Measurements from ENCODE around the gene KLHL17. TPM values are rescaled to one million over a fixed set of nuclear protein-coding genes. Genes with fewer than 3 reads are reported as not detected.
A peak's percentile ranks its signal among the peaks of the same experiment; 100 is the strongest.
"Not testable (repeated sequence)": the region's sequence is repeated elsewhere in the genome, so short reads cannot be mapped to it uniquely, and the experiment has no call there.

KLHL17 gene
- total RNA-seq, 2 donors from 2014 or later: 9.9 to 13.1 TPM

DNA sequence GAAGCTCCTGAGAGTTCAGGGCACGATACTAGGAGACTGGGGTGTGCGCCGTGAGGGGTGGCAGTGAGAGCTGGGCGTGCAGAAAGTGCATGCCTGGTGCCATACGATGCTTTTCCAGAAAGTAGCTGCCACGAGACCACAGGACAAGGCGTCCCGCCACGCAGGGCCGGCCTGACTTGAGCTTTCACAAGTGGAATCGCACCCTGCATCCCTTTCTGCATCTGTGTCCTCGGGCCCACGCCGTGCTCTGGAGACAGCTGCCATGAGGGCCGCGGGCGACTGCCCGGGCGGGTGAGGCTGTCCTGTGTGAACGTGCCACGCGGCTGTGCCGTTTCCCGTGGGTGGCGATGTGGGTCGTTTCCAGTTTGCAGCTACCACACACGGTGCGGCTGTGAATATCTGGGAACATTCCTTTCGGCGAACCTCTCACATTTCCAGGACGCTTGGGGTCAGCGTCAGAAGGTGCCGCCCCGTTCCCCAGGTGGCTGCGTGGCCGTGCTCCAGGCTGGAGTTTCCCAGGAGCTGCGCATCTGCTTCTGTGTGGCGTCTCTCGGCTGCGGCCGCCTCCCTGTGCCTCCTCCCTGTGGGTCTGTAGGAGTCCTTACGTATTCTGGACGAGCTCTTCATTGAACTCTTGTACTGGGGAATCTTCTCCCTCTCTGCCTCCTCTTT, 22.5 kb downstream of the KLHL17 start:
- no peak for DNase-seq
- intact Hi-C loops (cut with DNase I, micrococcal nuclease): loop anchor here (5.0 to 10.0 kb wide), 2 partner anchors 82 to 84 kb away; no protein-coding TSS in a partner anchor
- ATAC-seq: no peak

DNA sequence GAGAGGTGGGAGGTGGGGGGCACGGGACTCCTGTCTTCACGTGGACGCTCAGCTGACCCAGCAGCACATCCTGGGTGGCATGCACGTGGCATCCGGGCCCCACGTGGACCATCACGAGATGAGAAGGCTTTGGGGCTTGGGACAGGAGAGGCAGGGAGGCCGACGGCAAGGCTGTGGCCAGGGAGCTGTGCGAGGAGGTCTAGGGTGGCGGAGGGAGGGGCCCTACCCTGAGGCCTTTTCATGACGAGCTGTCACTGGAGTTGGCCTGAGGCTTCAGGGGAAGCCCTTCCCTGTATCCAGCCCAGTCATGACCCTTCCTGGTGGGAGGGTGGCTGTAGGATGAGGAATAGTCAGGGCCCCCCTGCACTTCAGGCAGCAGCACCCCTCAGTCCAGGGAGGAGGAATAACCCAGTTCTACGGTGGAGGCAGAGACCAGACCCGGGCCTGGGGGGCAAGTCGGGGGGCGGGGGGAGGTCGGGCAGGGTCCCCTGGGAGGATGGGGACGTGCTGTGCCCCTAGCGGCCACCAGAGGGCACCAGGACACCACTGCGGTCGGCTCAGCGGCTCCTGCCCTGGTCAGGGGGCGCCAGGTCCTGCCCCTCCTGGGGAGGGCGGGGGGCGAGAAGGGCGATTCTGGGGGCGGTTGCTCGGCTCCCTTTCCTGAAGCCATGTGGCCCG, 23.6 kb downstream of the KLHL17 start:
- intact Hi-C loops (cut with DNase I, micrococcal nuclease): loop anchor here (5.0 to 10.0 kb wide), 2 partner anchors 81 to 83 kb away; no protein-coding TSS in a partner anchor
- DNase-seq (peak in 1 of 2 donors; percentile 61), ATAC-seq (peak; percentile 73)

DNA sequence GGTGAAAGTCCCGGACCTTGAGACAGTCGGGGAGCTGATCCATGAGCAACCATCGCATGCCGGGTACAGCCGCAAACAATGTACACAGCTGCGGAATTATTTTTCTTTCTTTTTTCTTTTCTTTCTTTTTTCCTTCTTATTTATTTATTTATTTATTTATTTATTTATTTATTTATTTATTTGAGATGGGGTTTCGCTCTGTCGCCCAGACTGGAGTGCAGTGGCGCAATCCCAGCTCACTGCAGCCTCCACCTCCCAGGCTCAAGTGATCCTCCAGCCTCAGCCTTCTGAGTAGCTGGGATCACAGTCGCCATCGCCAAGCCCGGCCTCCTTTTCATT, 24.1 kb downstream of the KLHL17 start:
- ATAC-seq: peak; percentile 30
- intact Hi-C loops (cut with DNase I, micrococcal nuclease): loop anchor here (5.0 to 10.0 kb wide), 2 partner anchors 80 to 83 kb away; no protein-coding TSS in a partner anchor

DNA sequence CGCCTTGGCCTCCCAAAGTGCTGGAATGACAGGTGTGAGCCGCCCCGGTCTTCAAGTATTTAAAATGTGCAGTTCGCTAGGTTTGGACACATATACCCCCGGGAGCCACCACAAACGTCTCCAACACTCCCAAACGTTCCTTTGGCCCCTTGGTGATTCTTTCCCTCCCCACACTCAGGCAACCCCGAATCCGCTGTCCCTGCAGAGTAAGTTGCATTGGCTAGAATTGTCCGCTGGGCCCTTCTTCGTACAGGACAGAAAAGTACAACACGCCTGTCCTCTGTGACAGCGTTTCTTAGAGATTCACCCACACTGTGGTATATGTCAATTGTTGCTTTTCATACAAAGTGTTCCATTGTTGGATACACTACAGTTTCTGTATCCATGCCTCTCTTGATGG, 24.7 kb downstream of the KLHL17 start:
- no peak for ATAC-seq
- DNase-seq: no peak
- intact Hi-C loops (cut with DNase I, micrococcal nuclease): loop anchor here in 1 of 2 donors (10.0 kb wide), 1 partner anchor 80 kb away; no protein-coding TSS in a partner anchor

More for the DNA sequence above, 24.1 kb downstream of the KLHL17 start:
- DNase-seq: no peak

DNA sequence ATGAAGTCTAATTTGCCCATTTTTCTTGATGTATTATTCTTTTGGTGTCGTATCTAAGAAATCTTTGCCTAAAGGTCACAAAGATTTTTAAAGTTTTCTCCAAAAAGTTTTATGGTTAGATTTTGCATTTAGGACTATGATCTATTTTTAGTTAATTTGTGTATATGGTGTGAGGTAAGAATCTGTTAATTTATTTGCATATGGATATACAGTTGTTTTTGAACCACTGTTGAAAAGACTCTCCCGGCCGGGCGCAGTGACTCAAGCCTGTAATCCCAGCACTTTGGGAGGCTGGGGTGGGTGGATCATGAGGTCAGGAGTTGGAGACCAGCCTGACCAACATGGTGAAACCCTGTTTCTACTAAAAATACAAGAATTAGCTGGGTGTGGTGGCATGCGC, 27.7 kb downstream of the KLHL17 start:
- DNase-seq, ATAC-seq: not testable (repeated sequence)
- intact Hi-C loops (cut with DNase I, micrococcal nuclease): loop anchor here in 1 of 2 donors (10.0 kb wide), 1 partner anchor 77 kb away; no protein-coding TSS in a partner anchor

DNA sequence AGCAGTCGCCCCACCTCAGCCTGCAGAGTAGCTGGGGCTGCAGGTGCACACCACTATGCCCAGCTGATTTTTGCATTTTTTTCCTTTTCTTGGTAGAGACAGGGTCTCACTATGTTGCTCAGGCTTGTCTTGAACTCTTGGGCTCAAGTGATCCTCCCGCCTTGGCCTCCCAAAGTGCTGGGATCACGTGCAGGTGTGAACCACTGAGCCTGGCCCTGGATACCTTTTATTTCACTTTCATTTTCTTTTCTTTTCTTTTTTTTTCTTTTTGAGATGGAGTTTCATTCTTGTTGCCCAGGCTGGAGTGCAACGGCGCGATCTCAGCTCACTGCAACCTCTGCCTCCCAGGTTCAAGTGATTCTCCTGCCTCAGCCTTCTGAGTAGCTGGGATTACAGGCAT, 30.9 kb downstream of the KLHL17 start:
- intact Hi-C loops (cut with DNase I, micrococcal nuclease); DNase-seq; ATAC-seq: not testable (repeated sequence)

DNA sequence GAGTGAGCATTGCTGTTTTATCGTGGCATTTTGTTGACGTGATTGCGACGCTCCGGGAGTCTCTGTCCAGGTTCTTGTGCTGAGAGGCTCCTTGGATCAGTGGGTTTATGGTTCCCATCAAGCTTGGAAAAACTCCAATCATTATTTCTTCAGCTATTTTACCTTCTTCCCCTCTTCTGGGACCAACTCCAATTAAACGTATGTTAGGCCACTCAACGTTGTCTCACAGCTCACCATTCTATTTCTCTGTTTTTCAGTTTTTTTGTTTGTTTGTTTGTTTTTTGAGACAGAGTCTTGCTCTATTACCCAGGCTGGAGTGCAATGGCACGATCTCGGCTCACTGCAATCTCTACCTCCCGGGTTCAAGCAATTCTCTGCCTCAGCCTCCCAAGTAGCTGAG, 31.5 kb downstream of the KLHL17 start:
- ATAC-seq: no peak
- intact Hi-C loops (cut with DNase I, micrococcal nuclease): no loop called here
- no peak for DNase-seq

DNA sequence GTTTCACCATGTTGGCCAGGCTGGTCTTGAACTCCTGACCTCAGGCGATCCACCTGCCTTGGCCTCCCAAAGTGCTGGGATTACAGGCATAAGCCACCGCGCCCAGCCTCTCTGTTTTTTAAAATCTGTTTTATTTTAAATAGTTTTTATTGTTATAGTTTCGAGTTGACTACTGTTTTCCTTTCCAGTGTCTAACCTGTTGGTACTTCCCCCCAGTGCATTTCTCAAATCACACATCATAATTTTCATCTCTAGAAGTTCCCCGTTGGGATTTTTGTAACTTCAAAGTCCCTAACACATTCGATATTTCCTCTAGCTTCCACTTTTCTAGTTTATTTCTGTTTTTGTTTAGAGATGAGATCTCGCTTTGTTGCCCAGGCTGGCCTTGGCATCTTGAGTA, 32.0 kb downstream of the KLHL17 start:
- intact Hi-C loops (cut with DNase I, micrococcal nuclease): no loop called here
- DNase-seq: no peak
- no peak for ATAC-seq

DNA sequence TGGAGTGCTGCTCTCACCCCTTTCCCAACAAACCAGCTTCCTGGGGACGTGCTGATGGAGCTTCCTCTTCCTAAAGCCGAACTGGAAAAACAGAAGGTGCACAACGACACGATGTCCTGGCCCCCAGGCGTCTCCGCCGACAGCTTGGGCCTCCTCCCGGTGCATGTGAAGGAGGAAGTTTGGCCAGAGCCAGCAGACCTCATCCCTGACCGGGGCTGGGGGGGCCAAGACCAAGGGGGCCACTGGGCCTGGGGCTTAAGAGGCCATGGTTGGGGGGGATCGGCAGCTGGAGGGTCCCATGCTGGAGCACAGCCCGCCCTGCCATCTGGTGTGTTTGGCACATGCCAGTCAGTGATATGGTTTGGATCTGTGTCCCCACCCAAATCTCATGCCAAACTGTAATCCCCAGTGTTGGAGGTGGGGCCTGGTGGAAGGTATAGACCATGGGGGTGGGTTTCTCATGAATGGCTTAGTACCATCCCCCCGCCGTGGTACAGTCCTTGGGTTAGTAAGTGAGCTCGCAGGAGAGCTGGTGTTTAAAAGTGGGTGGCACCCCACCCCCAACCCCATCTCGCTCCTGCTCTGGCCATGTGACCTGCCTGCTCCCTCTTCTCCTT, 33.1 kb downstream of the KLHL17 start:
- intact Hi-C loops (cut with DNase I, micrococcal nuclease): no loop called here
- no peak for DNase-seq
- no peak for ATAC-seq

DNA sequence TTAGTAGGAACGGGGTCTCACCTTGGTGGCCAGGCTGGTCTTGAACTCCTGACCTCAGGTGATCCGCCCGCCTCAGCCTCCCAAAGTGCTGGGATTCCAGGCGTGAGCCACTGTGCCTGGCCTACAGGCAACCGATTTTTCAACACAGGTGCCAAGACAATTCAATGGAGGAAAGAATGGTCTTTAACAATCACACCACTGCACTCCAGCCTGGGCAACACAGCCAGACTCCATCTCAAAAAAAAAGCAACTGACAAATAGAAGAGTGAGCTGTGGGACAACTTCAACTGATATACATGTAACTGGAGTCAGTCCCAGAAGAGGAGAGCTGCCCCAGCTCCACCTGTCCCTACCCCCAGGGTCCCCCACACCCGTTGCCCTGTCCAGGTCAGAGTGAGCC, 34.2 kb downstream of the KLHL17 start:
- ATAC-seq; intact Hi-C loops (cut with DNase I, micrococcal nuclease); DNase-seq: not testable (repeated sequence)

DNA sequence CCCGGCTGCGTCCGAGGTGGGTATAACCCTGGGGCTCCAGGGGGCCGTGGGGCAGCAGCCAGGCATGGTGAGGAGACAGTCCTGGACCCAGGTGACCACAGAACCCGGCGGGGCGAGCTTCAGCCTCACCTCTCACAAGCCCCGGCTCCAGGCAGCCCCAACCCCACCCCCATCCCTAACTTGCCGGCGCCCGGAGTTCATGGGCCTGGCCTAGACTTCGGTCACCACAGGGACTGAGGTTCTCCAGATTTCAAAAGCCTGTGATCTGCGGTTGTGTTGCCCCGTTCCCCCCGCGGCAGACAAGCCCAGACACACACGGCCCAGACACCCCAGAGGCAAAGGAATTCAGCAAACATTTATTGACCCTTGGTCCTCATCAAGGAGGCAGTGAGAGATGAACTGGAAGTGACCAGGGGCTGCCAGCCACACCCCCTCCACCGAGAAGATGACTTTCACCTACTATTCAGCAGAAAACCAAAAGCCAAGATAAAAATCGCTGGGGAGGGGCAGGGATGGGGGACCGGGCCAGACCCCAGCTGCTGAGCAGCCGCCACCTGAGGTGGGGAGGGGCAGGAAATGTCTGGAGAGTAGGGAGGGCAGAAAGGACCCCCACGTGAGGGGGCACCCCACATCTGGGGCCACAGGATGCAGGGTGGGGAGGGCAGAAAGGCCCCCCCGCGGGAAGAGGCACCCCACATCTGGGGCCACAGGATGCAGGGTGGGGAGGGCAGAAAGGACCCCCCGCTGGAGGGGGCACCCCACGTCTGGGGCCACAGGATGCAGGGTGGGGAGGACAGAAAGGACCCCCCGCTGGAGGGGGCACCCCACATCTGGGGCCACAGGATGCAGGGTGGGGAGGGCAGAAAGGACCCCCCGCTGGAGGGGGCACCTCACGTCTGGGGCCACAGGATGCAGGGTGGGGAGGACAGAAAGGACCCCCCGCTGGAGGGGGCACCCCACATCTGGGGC, 35.6 kb downstream of the KLHL17 start:
- DNase-seq (no peak), ATAC-seq (no peak)
- intact Hi-C loops (cut with DNase I, micrococcal nuclease): no loop called here

DNA sequence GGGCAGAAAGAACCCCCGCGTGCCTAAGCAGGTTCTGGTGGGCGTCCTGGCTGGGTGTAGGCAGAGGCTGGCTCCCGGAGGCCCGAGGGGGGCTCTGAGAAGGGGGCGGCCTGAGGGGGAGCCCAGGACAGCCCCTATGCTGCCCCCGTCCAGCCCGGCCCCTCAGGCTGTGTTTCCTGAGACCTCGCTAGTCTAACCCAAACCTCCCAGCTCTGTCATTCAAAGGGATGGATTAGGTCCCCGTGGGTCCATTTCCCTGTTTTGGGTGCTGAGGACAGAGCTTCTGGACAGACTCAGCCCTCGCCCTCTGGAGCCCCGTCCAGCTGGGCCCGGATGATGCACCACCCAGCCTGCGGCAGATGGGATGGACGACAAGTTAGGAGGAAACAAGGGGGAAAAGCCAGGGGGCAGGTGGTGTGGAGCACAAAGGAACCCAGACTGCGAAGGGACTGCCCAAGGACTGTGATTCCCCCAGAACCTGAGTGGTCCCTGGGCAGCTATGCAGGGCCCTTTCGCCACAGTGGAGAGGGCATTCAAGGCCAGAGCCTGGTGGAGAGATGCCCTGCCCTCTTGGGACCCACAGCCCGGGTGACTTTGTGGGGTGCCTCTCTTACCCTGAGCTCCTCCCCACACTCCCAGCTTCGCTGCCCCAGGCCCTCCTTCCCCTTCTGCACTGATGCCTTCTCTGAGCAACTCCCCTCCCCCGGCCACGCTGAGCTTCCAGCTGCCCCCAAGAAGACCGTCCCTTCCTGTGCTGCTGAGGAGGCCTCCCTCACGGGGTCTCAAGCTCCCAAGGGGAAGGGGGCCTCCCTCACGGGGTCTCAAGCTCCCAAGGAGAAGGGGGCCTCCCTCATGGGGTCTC, 36.7 kb downstream of the KLHL17 start:
- DNase-seq (peak in 1 of 2 donors; percentile 9), ATAC-seq (no peak)
- intact Hi-C loops (cut with DNase I, micrococcal nuclease): no loop called here

DNA sequence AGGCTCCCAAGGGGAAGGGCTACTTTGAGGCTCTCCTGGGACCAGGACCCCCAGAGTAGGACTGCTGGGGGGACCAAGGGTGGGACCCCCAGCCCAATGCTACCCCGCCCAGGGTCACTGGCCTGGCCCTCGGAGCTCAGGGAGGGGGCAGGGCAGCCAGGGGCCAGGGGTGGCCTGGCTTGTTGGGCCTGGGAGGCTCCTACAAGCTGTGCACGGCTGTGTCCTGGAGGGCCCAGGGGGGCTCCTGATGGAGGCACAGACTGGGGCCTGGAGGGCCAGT, 37.3 kb downstream of the KLHL17 start:
- no peak for DNase-seq
- no peak for ATAC-seq
- intact Hi-C loops (cut with DNase I, micrococcal nuclease): no loop called here

DNA sequence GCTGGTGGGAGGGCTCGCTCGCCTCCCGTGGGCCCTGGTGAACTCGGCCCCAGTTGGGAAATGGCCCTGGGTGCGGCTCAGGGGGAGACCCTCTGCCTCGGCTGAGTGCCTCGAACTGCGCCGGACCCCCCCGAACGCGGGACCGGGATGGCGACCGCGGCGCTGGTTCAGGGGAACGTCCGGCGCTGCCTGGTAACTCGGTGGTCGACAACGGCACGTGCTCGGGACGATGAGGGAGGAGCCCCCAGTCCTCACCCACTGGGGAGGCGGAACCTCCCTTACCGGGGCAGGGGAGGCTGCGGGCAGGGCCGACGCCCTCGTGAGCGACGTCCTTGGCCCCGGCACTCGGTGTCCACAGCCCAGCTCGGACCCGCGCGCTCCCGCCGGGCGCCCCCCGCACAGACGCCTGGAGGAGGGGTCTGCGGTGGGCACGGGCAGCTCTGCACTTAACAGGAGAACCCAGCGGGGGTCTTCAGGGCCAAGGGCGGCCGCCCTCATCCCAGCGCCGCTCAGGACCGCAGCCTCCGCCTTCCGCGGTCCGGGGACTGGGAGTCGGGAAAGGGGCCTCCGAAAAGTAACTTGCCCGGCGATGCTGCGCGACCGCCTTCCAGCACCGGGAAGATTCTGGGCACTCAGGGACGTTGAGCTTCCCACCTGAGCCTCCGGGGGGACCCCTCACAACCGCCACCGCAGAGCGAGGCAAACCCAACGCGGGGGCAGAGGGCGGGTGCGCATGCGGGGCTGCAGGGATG, 37.8 kb downstream of the KLHL17 start:
- intact Hi-C loops (cut with DNase I, micrococcal nuclease): no loop called here
- peak in 1 of 2 donors; percentile 31 for DNase-seq
- ATAC-seq: no peak

DNA sequence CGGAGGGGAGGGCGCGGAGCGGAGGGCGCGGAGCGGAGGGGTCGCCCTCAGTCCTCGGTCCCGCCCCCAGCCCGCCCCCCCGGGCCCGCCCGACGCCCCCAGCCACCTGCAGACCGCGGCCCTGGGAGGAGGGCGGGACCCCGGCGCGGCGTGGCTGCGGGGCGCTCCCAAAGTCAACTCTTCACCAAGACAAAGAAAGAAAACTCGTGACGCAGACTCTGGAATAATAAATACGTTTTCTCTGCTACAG, 38.3 kb downstream of the KLHL17 start:
- no peak for ATAC-seq
- DNase-seq: no peak
- intact Hi-C loops (cut with DNase I, micrococcal nuclease): no loop called here

DNA sequence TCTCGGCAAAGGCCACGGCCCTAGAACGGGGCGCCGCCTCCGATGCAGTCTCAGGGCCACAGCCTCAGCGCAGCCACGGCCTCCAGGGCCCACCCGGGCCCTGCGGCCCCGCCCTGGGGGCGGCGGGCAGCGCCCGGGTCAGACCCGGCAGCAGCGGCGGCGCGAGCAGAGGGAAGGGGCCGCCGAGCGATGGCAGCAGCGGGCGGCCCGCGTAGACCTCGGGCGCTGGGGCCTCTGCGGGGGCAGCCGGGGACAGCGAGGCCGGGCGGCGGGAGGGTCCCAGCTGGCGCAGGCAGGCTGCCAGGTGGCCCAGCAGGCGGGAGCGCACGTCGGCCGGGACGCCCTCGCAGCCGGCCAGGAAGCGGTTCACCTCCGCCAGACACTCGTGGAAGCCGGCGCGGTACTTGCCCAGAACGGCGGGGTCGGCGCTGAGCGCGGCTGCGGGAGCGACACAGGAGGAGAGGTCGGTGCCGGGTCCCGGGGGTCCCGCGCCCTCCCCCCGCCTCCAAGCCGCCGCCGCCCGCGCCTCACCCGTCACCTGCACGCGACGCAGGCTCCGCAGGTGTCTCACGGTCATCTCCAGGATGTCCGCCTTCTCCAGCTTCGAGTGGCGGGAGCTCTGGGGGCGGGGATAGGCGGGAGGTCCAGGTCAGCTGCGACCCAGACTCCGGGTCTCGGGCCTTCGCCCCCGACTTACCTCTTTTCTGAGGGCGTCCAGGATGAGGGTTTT, 38.8 kb downstream of the KLHL17 start:
- intact Hi-C loops (cut with DNase I, micrococcal nuclease): no loop called here
- ATAC-seq (peak; percentile 16), DNase-seq (peak in 1 of 2 donors; percentile 45)

DNA sequence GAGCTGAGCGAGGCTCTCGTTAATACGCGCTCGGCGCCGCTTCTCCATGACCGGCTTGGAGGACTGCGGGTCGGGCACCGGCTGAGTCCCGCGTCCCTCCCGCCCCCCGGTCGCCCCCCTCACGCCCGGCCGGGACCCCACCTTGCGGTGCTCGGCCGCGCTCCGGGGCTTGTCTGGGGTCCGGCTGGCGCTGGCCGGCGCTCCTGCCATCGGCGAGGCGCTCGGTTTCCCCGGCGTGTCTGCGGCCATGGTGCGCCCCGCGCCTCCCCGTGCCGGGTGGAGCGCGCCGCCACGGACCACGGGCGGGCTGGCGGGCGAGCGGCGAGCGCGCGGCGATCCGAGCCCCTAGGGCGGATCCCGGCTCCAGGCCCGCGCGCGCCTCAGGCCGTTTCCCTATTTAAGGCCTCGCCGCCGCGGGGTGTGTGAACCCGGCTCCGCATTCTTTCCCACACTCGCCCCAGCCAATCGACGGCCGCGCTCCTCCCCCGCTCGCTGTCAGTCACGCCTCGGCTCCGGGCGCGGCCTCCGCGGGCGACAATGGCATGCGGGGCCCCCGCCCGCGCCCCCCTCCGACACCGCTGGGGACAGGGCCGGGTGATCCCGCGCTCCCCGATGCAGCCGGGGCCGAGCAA, 39.5 kb downstream of the KLHL17 start, which contains the start of gene HES4:
Gene HES4, minus strand, starts transcription at position 373 of the 632 bp plus-strand sequence. Its CDS starts 124 bp downstream, at position 249.
- peak; percentile 80 for ATAC-seq
- intact Hi-C loops (cut with DNase I, micrococcal nuclease): no loop called here
- peak; percentile 92 to 94 for DNase-seq

Measured in left colon (tissue), 2 donors.